GM21526 (cell line): ENCODE results near the gene ERO1B.

Experiments used
- ATAC-seq: cut with Tn5 transposase; IDR thresholded peaks from one replicate; pipeline ENCODE4 v1.9.1; 2021; ENCODE audit warnings: moderate library complexity; ENCODE audit not compliant: unreplicated experiment, low FRiP score

Gene ERO1B

GRCh38 chr1:236253918-236254637, 27.7 kb downstream of the ERO1B start:
- no peak for ATAC-seq

GRCh38 chr1:236253119-236253518, 28.6 kb downstream of the ERO1B start:
- no peak for ATAC-seq

GRCh38 chr1:236251587-236251986, 30.2 kb downstream of the ERO1B start:
- ATAC-seq, result no peak

- ATAC-seq, result no peak
These were observed 34.5 kb downstream of the ERO1B start for GRCh38 chr1:236247286-236247685.

- ATAC-seq, result no peak
These were observed 39.2 kb downstream of the ERO1B start for GRCh38 chr1:236242568-236242967.

GRCh38 chr1:236240675-236241074, 41.1 kb downstream of the ERO1B start:
- ATAC-seq, result no peak

- no peak for ATAC-seq
These were observed 42.6 kb downstream of the ERO1B start for GRCh38 chr1:236239092-236239585.

GRCh38 chr1:236235116-236235515, 46.6 kb downstream of the ERO1B start:
- ATAC-seq, result no peak

- ATAC-seq, result no peak
These were observed 53.3 kb downstream of the ERO1B start for GRCh38 chr1:236228411-236228810.

- no peak for ATAC-seq
These were observed 59.1 kb downstream of the ERO1B start for GRCh38 chr1:236222632-236223031.

GRCh38 chr1:236220473-236220872, 61.3 kb downstream of the ERO1B start:
- ATAC-seq, result no peak

- ATAC-seq, result no peak
These were observed 67.0 kb downstream of the ERO1B start for GRCh38 chr1:236214761-236215160.

- ATAC-seq, result no peak
These were observed 68.2 kb downstream of the ERO1B start for GRCh38 chr1:236213534-236213933.

GRCh38 chr1:236211815-236212214, 69.9 kb downstream of the ERO1B start:
- ATAC-seq, result no peak

GRCh38 chr1:236209713-236210112, 72.0 kb downstream of the ERO1B start:
- no peak for ATAC-seq

GRCh38 chr1:236209185-236209584, 72.6 kb downstream of the ERO1B start:
- ATAC-seq, result no peak

GRCh38 chr1:236207569-236207968, 74.2 kb downstream of the ERO1B start:
- no peak for ATAC-seq

- no peak for ATAC-seq
These were observed 74.6 kb downstream of the ERO1B start for GRCh38 chr1:236207121-236207520.

GRCh38 chr1:236206548-236206947, 75.2 kb downstream of the ERO1B start:
- no peak for ATAC-seq

- ATAC-seq, result no peak
These were observed 77.1 kb downstream of the ERO1B start for GRCh38 chr1:236204656-236205055.

GRCh38 chr1:236204039-236204438, 77.7 kb downstream of the ERO1B start:
- no peak for ATAC-seq

- ATAC-seq, result no peak
These were observed 80.0 kb downstream of the ERO1B start for GRCh38 chr1:236201786-236202185.

GRCh38 chr1:236200925-236201324, 80.8 kb downstream of the ERO1B start:
- no peak for ATAC-seq
